Fibroblast of lung (primary cell): ENCODE measurements around the gene UBE3C. TPM values are rescaled to one million over a fixed set of nuclear protein-coding genes. Genes with fewer than 3 reads are reported as not detected.
"Not testable (repeated sequence)": the region's sequence is repeated elsewhere in the genome, so short reads cannot be mapped to it uniquely, and the experiment has no call there.

Experiments used
- DNase-seq, 2 donors: peaks; one replicate each; pipeline versions ENCODE4 v3.0.0 to v3.0.0-alpha.2; 2010; ENCODE audit warnings: low read depth in 2 of 2
- H2AFZ ChIP-seq: 2 replicates; pipeline ENCODE4 v1.5.1; 2012; ENCODE audit warnings: low read length, control low read depth, inconsistent platforms
- H3K27ac ChIP-seq: 2 replicates; pipeline ENCODE4 v1.5.1; 2011; ENCODE audit warnings: low read length, control low read depth; ENCODE audit not compliant: insufficient read depth
- H3K27me3 ChIP-seq: 2 replicates; pipeline ENCODE4 v1.5.1; 2011; ENCODE audit warnings: mild to moderate bottlenecking, low read length; ENCODE audit not compliant: control insufficient read depth, insufficient read depth
- H3K36me3 ChIP-seq: 2 replicates; pipeline ENCODE4 v1.5.1; 2011; ENCODE audit warnings: low read length; ENCODE audit not compliant: control insufficient read depth, insufficient read depth
- H3K4me1 ChIP-seq: 2 replicates; pipeline ENCODE4 v1.5.1; 2011; ENCODE audit warnings: low read length; ENCODE audit not compliant: control insufficient read depth, insufficient read depth; ENCODE audit errors: extremely low read depth
- H3K4me2 ChIP-seq: 2 replicates; pipeline ENCODE4 v1.5.1; 2011; ENCODE audit warnings: low read length, control low read depth; ENCODE audit not compliant: insufficient read depth; ENCODE audit errors: extremely low read depth
- H3K4me3 ChIP-seq, 4 experiments: fragments of 200-600 bp in 1 of 4; sonication (generic) in 1 of 4; replicated peaks in 1 of 4; 2 replicates each; pipeline ENCODE4 v1.5.1; 2011 to 2016; ENCODE audit warnings: low read length in 4 of 4, low read depth in 3 of 4, mild to moderate bottlenecking in 3 of 4, control low read depth in 2 of 4, inconsistent platforms in 1 of 4, mixed read lengths in 1 of 4; ENCODE audit not compliant: insufficient read depth in 1 of 4; ENCODE audit errors: control extremely low read depth in 1 of 4
- H3K79me2 ChIP-seq: 2 replicates; pipeline ENCODE4 v1.5.1; 2012; ENCODE audit warnings: mild to moderate bottlenecking, low read length, inconsistent platforms; ENCODE audit not compliant: control insufficient read depth, insufficient read depth
- H3K9ac ChIP-seq: 2 replicates; pipeline ENCODE4 v1.5.1; 2011; ENCODE audit warnings: mild to moderate bottlenecking, low read length, control low read depth; ENCODE audit not compliant: insufficient read depth
- H3K9me3 ChIP-seq: 2 replicates; pipeline ENCODE4 v1.5.1; 2012; ENCODE audit warnings: low read depth, low read length; ENCODE audit not compliant: control insufficient read depth, insufficient read depth
- H4K20me1 ChIP-seq: 2 replicates; pipeline ENCODE4 v1.5.1; 2011; ENCODE audit warnings: low read length; ENCODE audit not compliant: control insufficient read depth, insufficient read depth; ENCODE audit errors: extremely low read depth
- CTCF ChIP-seq, 2 donors: IDR thresholded peaks in 1 of 2; conservative IDR thresholded peaks in 1 of 2; 1 replicate in 1 of 2; 2 replicates in 1 of 2; pipeline ENCODE4 v1.5.1; 2011 to 2012; ENCODE audit warnings: low read length in 2 of 2, control low read depth in 1 of 2, inconsistent platforms in 1 of 2, low read depth in 1 of 2, mild to moderate bottlenecking in 1 of 2
- EZH2 ChIP-seq: IDR thresholded peaks from 2 replicates; pipeline ENCODE4 v1.5.1; 2012; ENCODE audit warnings: low read length, control low read depth, mild to moderate bottlenecking; ENCODE audit errors: missing control alignments
- polyA plus RNA-seq, 2 donors: library from polyadenylated mRNA; depleted of rRNA in 1 of 2; stranded (reverse) in 1 of 2; unstranded in 1 of 2; fragments of >200 nt; gene quantifications; 2 replicates each; pipeline ENCODE4 v1.2.1, GENCODE V29; 2011 to 2012; ENCODE audit warnings: missing spikeins in 1 of 2
- total RNA-seq: library from RNA; depleted of rRNA; stranded (reverse); fragments of >200 nt; gene quantifications from 2 replicates; pipeline ENCODE4 v1.2.1, GENCODE V29; 2014

UBE3C gene
- total and polyA plus RNA-seq, 2 donors (not counting 1 experiment from before 2014, with no cell fraction given), result 76.2 to 91.0 TPM

DNA sequence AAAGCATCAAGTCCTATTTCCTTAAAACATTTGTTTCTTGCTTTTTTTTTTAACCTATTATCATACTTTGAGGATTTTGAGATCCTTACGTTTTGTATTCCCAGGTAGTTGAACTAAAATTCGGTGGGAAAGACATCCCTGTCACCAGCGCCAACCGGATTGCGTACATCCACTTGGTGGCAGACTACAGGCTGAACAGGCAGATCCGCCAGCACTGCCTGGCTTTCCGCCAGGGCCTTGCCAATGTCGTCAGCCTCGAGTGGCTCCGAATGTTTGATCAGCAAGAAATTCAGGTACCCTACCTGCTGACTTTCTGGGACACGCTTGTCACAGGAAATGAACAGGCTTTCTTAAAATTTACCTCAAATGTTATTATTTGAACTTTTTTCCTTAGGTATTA is 115.1 kb downstream of the UBE3C start:
- no peak overlapping the region for H3K4me3 ChIP-seq
- peaks cover 7% of the 10 kb centered on the region for H3K36me3 ChIP-seq
- H3K9me3 ChIP-seq, result no peaks in the 10 kb centered on the region
- H2AFZ ChIP-seq, result no peak overlapping the region
- no peaks in the 10 kb centered on the region for H4K20me1 ChIP-seq
- no peak overlapping the region for H3K27ac ChIP-seq
- no peak for DNase-seq
- H3K9ac ChIP-seq, result no peak overlapping the region
- H3K4me2 ChIP-seq, result no peak overlapping the region
- H3K79me2 ChIP-seq, result no peaks in the 10 kb centered on the region
- no peaks in the 10 kb centered on the region for H3K27me3 ChIP-seq
- H3K4me1 ChIP-seq, result no peaks in the 10 kb centered on the region
- TF ChIP-seq CTCF (conservative IDR thresholded peaks at IDR 0.05 in 1 of 2, IDR thresholded peaks at IDR 0.05 in 1 of 2; ENCODE audit: low read depth in 1 of 2, low read length in 2 of 2) (no peak), EZH2 (no peak)

DNA sequence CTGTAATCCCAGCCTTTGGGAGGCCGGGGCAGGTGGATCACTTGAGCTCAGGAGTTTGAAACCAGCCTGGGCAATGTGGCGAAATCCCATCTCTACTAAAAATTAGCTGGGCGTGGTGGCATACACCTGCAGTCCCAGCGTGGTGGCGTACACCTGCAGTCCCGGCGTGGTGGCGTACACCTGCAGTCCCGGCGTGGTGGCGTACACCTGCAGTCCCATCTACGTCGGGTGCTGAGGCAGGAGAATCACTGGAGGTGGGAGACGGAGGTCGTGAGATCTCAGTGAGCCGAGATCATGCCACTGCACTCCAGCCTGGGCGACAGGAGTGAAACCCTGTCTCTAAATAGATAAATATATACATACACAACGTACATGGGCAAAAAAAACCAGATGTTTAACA is 116.1 kb downstream of the UBE3C start:
- H2AFZ ChIP-seq, H4K20me1 ChIP-seq, H3K4me2 ChIP-seq, H3K4me1 ChIP-seq, H3K27me3 ChIP-seq, H3K27ac ChIP-seq, H3K9me3 ChIP-seq, H3K4me3 ChIP-seq, H3K36me3 ChIP-seq, DNase-seq, H3K79me2 ChIP-seq, H3K9ac ChIP-seq: not testable (repeated sequence)

GRCh38 chr7:157255201-157255606 is 116.5 kb downstream of the UBE3C start:
- TF ChIP-seq CTCF (conservative IDR thresholded peaks at IDR 0.05 in 1 of 2, IDR thresholded peaks at IDR 0.05 in 1 of 2; ENCODE audit: low read depth in 1 of 2, low read length in 2 of 2), result no peak
- no peak for TF ChIP-seq EZH2
- Histone ChIP-seq H3K9ac (no peak overlapping the region), H2AFZ (no peak overlapping the region), H4K20me1 (no peaks in the 10 kb centered on the region), H3K4me3 (no peak overlapping the region), H3K9me3 (no peaks in the 10 kb centered on the region), H3K4me2 (no peak overlapping the region), H3K79me2 (no peaks in the 10 kb centered on the region), H3K4me1 (no peaks in the 10 kb centered on the region), H3K27ac (no peak overlapping the region), H3K27me3 (no peaks in the 10 kb centered on the region), H3K36me3 (peaks cover 9% of the 10 kb centered on the region)
- no peak for DNase-seq
